ENCODE results near the gene PROCA1. TPM values are rescaled to one million over a fixed set of nuclear protein-coding genes. Genes with fewer than 3 reads are reported as not detected.

PROCA1 gene
- total and polyA plus RNA-seq, 2 of the 8 experiments (the other 6 are each of a cell fraction or from before 2014, with no cell fraction given): 21.2 to 26.3 TPM

- peak overlapping the region; percentile 94 for H4K5ac ChIP-seq (ENCODE audit: insufficient read length, low read depth, low read length)
- peaks cover 3 to 23% of the 10 kb centered on the region in 2 experiments; a peak in 3 of 4 replicates for H3K79me2 ChIP-seq (ENCODE audit: control insufficient read depth in 1 of 2, insufficient read depth in 2 of 2, low read length in 2 of 2)
- H4K91ac ChIP-seq (replicated peaks; ENCODE audit: insufficient read length, low read length): peak overlapping the region; percentile 89
- H3K23ac ChIP-seq (ENCODE audit: insufficient read length): no peak overlapping the region
- peak overlapping the region; percentile 59 to 85 (median 82) for H3K4me3 ChIP-seq (ENCODE audit: extremely low read depth in 1 of 4, insufficient read depth in 2 of 4, low read depth in 3 of 4, low read length in 4 of 4)
- peaks cover 13% of the 10 kb centered on the region for H3K79me1 ChIP-seq (ENCODE audit: low read depth, low read length)
- peak overlapping the region; percentile 91 for H3K18ac ChIP-seq (ENCODE audit: extremely low read depth, low read length)
- peak overlapping the region; percentile 89 for H3K14ac ChIP-seq (ENCODE audit: insufficient read length)
- H3K4me2 ChIP-seq (ENCODE audit: insufficient read depth in 1 of 2, low read depth in 2 of 2, low read length in 2 of 2): peak overlapping the region; percentile 88 to 100
- peak overlapping the region; percentile 98 for H3K4ac ChIP-seq (replicated peaks; ENCODE audit: insufficient read length, low read depth, low read length)
- H4K8ac ChIP-seq (ENCODE audit: extremely low read depth, insufficient read depth, low read length): peak overlapping the region; percentile 99
- H2AK5ac ChIP-seq (ENCODE audit: low read depth, low read length): peak overlapping the region; percentile 99
- H2BK12ac ChIP-seq (ENCODE audit: low read depth, low read length): peak overlapping the region; percentile 96; the same call in 1 of the 2 replicates
- H2BK120ac ChIP-seq (replicated peaks; ENCODE audit: low read depth, low read length): peak overlapping the region; percentile 77
- H2BK20ac ChIP-seq (ENCODE audit: low read length): 0 out of 2 replicates have a peak overlapping the region, but pooled peaks have one; percentile 61
- FAIRE-seq (no peak), DNase-seq (ENCODE audit: low read depth in 1 of 2, low spot score in 2 of 2) (peak; percentile 83 to 96)
- ChIA-PET CTCF (ENCODE audit: partially characterized antibody) (interaction anchor here (0.6 to 2.8 kb wide), 4 partner anchors 9 to 116 kb away, joined by 3 to 12 read pairs (median 4); partner anchors contain the start of gene RPL23A), POLR2A (ENCODE audit: partially characterized antibody) (interaction anchor here (0.7 to 10.5 kb wide), 24 partner anchors 9 to 421 kb away, joined by 3 to 258 read pairs (median 5); partner anchors contain the start of genes ALDOC, BLTP2, FAM222B and FLOT2)
- peak overlapping the region; percentile 89 for H3K56ac ChIP-seq (replicated peaks; ENCODE audit: insufficient read length, low read depth, low read length)
- peak overlapping the region; percentile 88 to 100 (median 96) for H3K9ac ChIP-seq (replicated peaks in 1 of 4; ENCODE audit: extremely low read depth in 1 of 4, low read depth in 3 of 4, low read length in 3 of 4)
- H3K27ac ChIP-seq (ENCODE audit: low read depth, low read length): peak overlapping the region; percentile 98
- 1% methylated on average over 50 of the region's 74 CpGs; no CpG with 5 or more reads in 1 of the 2 experiments for WGBS, 2 experiments (ENCODE audit: extremely low coverage in 1 of 2, insufficient coverage in 1 of 2, insufficient read length in 1 of 2, insufficient replicate concordance in 2 of 2, low coverage in 1 of 2, low lambda C conversion rate in 2 of 2, missing lambda C conversion rate in 1 of 2)
- peaks cover 0 to 11% of the 10 kb centered on the region in 2 experiments for H4K20me1 ChIP-seq (replicated peaks in 1 of 2; ENCODE audit: control insufficient read depth in 1 of 2, insufficient read depth in 2 of 2, low read length in 2 of 2)
- H3K36me3 ChIP-seq (ENCODE audit: control insufficient read depth in 2 of 4, insufficient read depth in 4 of 4, low read length in 3 of 4): peaks cover 8 to 20% (median 15%) of the 10 kb centered on the region in 4 experiments; a peak in 7 of 8 replicates
- peak overlapping the region; percentile 94 for H2BK5ac ChIP-seq (ENCODE audit: low read depth, low read length)
- peaks cover 16% of the 10 kb centered on the region for H3K23me2 ChIP-seq (ENCODE audit: low read depth, low read length)
- H2BK15ac ChIP-seq (ENCODE audit: low read length): no peak overlapping the region
- H3K4me1 ChIP-seq (replicated peaks in 1 of 4; ENCODE audit: control insufficient read depth in 3 of 4, insufficient read depth in 4 of 4, low read length in 3 of 4): peaks cover 5 to 17% (median 9%) of the 10 kb centered on the region in 4 experiments; a peak in 6 of 7 replicates
- no peak overlapping the region for H2AFZ ChIP-seq (ENCODE audit: low read length)
- H3K9me3 ChIP-seq (ENCODE audit: insufficient read depth in 2 of 2, low read depth in 1 of 2, low read length in 1 of 2): no peaks in the 10 kb centered on the region
- no peaks in the 10 kb centered on the region for H3K27me3 ChIP-seq (replicated peaks in 1 of 4; ENCODE audit: control insufficient read depth in 3 of 4, extremely low read depth in 1 of 4, insufficient read depth in 3 of 4, low read length in 3 of 4)
- TF ChIP-seq SP1 (IDR thresholded peaks at IDR 0.05; ENCODE audit: low read depth, low read length): peak; percentile 76
- no peak for TF ChIP-seq BCL11A (IDR thresholded peaks at IDR 0.05; ENCODE audit: low read depth in 2 of 2, low read length in 2 of 2)
- 0 out of 4 replicates have a peak, but pooled peaks of 1 of the 2 experiments have one; percentile 46 for TF ChIP-seq SIN3A (conservative IDR thresholded peaks at IDR 0.05 in 1 of 2, IDR thresholded peaks at IDR 0.05 in 1 of 2; ENCODE audit: low read depth in 1 of 2, low read length in 2 of 2)
- no peak for TF ChIP-seq TCF12 (IDR thresholded peaks at IDR 0.05; ENCODE audit: low read depth, low read length)
- TF ChIP-seq POLR2AphosphoS5 (IDR thresholded peaks at IDR 0.05; ENCODE audit: low read depth, low read length): peak; percentile 93
- TF ChIP-seq TAF7 (optimal IDR thresholded peaks at IDR 0.05; ENCODE audit: borderline replicate concordance, low read depth, low read length): peak; percentile 67
- peak; percentile 83; the same call in 1 of the 2 replicates for TF ChIP-seq E2F6 (IDR thresholded peaks at IDR 0.05)
- peak; percentile 63; the same call in 1 of the 2 replicates for TF ChIP-seq GTF2F1 (IDR thresholded peaks at IDR 0.05; ENCODE audit: borderline replicate concordance, low read depth, low read length)
- TF ChIP-seq CHD1 (IDR thresholded peaks at IDR 0.05; ENCODE audit: low read depth, low read length): no peak
- peak; percentile 52; the same call in 1 of the 2 replicates for TF ChIP-seq CHD2 (IDR thresholded peaks at IDR 0.05; ENCODE audit: low read length)
These were observed 596 bp downstream of the PROCA1 start for GRCh38 chr17:28710861-28711722.
